ENCODE results near the gene ANO8.

The ANO8 gene

GRCh38 chr19:17304386-17305215, 30.1 kb downstream of the ANO8 start:
- H3F3A ChIP-seq (ENCODE audit: insufficient read depth, low read length), result peaks cover 24% of the 10 kb centered on the region
- H3K4me3 ChIP-seq (ENCODE audit: low read length), result 0 out of 2 replicates have a peak overlapping the region, but pooled peaks have one; percentile 5
- H3K9ac ChIP-seq (ENCODE audit: low read length), result peak overlapping the region; percentile 21; the same call in 1 of the 2 replicates
- H3K4me1 ChIP-seq (ENCODE audit: low read length), result peaks cover 17% of the 10 kb centered on the region
- TF ChIP-seq EZH2 (optimal IDR thresholded peaks at IDR 0.05; ENCODE audit: low read depth, low read length), result no peak
- TF ChIP-seq, protein P1, sequence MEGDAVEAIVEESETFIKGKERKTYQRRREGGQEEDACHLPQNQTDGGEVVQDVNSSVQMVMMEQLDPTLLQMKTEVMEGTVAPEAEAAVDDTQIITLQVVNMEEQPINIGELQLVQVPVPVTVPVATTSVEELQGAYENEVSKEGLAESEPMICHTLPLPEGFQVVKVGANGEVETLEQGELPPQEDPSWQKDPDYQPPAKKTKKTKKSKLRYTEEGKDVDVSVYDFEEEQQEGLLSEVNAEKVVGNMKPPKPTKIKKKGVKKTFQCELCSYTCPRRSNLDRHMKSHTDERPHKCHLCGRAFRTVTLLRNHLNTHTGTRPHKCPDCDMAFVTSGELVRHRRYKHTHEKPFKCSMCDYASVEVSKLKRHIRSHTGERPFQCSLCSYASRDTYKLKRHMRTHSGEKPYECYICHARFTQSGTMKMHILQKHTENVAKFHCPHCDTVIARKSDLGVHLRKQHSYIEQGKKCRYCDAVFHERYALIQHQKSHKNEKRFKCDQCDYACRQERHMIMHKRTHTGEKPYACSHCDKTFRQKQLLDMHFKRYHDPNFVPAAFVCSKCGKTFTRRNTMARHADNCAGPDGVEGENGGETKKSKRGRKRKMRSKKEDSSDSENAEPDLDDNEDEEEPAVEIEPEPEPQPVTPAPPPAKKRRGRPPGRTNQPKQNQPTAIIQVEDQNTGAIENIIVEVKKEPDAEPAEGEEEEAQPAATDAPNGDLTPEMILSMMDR (IDR thresholded peaks at IDR 0.05; ENCODE audit: low read length), result no peak
- TF ChIP-seq EZH2phosphoT487 (IDR thresholded peaks at IDR 0.05; ENCODE audit: low read length), result no peak
- H2AFZ ChIP-seq (ENCODE audit: low read length), result peak overlapping the region; percentile 19; the same call in 1 of the 2 replicates
- H3K79me2 ChIP-seq (ENCODE audit: low read length), result peaks cover 22% of the 10 kb centered on the region
- no peaks in the 10 kb centered on the region for H3K9me2 ChIP-seq (replicated peaks; ENCODE audit: insufficient read depth, low read length)
- H3K4me2 ChIP-seq (ENCODE audit: low read depth, low read length), result peak overlapping the region; percentile 46
- H4K20me1 ChIP-seq (ENCODE audit: insufficient read depth, low read length), result no peaks in the 10 kb centered on the region
- peak overlapping the region; percentile 47; the same call in 1 of the 2 replicates for H3K27ac ChIP-seq (ENCODE audit: low read length)
- H3K36me3 ChIP-seq (replicated peaks; ENCODE audit: insufficient read depth, low read length), result no peaks in the 10 kb centered on the region
- DNase-seq, result no peak
- H3K27me3 ChIP-seq (replicated peaks; ENCODE audit: insufficient read depth, low read length), result no peaks in the 10 kb centered on the region
- no peaks in the 10 kb centered on the region for H3K9me3 ChIP-seq (replicated peaks; ENCODE audit: insufficient read depth, low read length)

DNA sequence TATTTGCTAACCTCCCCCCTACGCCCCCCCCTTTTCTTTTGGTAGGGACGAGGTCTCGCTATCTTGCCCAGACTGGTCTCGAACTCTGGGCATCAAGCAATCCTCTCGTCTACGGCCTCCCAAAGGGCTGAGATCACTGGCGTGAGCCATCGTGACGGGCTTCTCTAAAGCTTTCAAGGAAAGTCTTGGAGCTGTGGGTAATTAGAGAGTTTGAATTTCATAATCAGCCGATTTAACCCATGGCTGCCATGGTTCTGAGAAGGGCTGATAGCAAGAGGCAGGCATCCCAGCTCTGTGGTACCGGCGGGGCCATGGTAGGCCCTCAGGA, 30.8 kb downstream of the ANO8 start:
- no peak overlapping the region for H3K27ac ChIP-seq (ENCODE audit: low read length)
- peaks cover 17% of the 10 kb centered on the region for H3K4me1 ChIP-seq (ENCODE audit: low read length)
- H3K79me2 ChIP-seq (ENCODE audit: low read length), result peaks cover 20% of the 10 kb centered on the region
- no peak for DNase-seq
- H4K20me1 ChIP-seq (ENCODE audit: insufficient read depth, low read length), result no peaks in the 10 kb centered on the region
- peaks cover 24% of the 10 kb centered on the region for H3F3A ChIP-seq (ENCODE audit: insufficient read depth, low read length)
- no peak overlapping the region for H3K9ac ChIP-seq (ENCODE audit: low read length)
- TF ChIP-seq, protein P1 (IDR thresholded peaks at IDR 0.05; ENCODE audit: low read length), result no peak
- TF ChIP-seq EZH2 (optimal IDR thresholded peaks at IDR 0.05; ENCODE audit: low read depth, low read length), result no peak
- TF ChIP-seq EZH2phosphoT487 (IDR thresholded peaks at IDR 0.05; ENCODE audit: low read length), result no peak
- H3K36me3 ChIP-seq (replicated peaks; ENCODE audit: insufficient read depth, low read length), result no peaks in the 10 kb centered on the region
- H3K9me3 ChIP-seq (replicated peaks; ENCODE audit: insufficient read depth, low read length), result no peaks in the 10 kb centered on the region
- peak overlapping the region; percentile 89 for H3K4me2 ChIP-seq (ENCODE audit: low read depth, low read length)
- no peak overlapping the region for H3K4me3 ChIP-seq (ENCODE audit: low read length)
- peak overlapping the region; percentile 87 for H2AFZ ChIP-seq (ENCODE audit: low read length)
- no peaks in the 10 kb centered on the region for H3K9me2 ChIP-seq (replicated peaks; ENCODE audit: insufficient read depth, low read length)
- no peaks in the 10 kb centered on the region for H3K27me3 ChIP-seq (replicated peaks; ENCODE audit: insufficient read depth, low read length)

DNA sequence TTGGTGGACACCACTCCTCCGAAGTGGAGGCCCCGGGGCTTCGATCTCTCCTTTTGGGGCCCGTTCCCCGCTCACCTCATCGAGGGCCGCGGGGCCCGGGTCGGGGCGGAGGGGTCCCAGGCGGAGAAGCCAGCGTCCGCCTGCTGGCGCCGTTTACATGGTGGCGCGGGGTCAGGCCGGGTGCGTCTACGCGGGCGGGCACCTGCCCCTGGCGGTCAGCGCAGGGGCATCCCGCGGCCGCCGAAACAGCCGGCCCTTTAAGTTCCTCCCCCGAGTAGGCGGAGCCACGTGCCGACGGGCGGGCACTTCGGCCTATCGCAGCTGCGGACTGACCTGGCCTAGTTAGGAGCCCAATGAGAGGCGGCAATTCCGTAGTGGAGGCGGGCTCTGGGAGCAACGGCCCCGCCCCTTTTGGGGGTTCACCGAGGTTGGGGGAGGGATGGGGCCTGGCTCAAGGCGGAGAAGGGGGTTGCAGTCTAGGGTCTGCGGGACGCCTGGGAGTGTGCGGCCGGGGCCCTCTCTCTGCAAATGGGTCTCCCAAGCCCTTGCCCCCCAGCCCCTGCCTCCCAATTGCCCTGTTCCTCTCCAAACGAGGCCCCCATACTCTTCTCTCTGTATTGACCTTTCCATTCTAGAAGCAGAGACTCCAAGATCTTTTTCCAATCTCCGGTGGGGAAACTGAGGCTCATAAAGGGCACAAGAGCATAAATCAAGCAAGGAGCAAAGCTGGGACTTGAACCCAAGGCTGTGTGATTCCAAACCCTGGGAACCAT, 31.3 kb downstream of the ANO8 start, which contains the start of gene ABHD8:
ABHD8 (minus strand) TSS at position 259 of the 773 bp plus-strand sequence. CDS start 1,809 bp downstream, outside the sequence.
- no peak for TF ChIP-seq EZH2phosphoT487 (IDR thresholded peaks at IDR 0.05; ENCODE audit: low read length)
- TF ChIP-seq, protein P1 (IDR thresholded peaks at IDR 0.05; ENCODE audit: low read length), result peak; percentile 50
- Histone ChIP-seq H3K9me3 (replicated peaks; ENCODE audit: insufficient read depth, low read length) (no peaks in the 10 kb centered on the region), H3K4me2 (ENCODE audit: low read depth, low read length) (peak within 1 kb of the TSS; percentile 89), H3K9me2 (replicated peaks; ENCODE audit: insufficient read depth, low read length) (no peaks in the 10 kb centered on the region), H3K4me1 (ENCODE audit: low read length) (peaks cover 17% of the 10 kb centered on the region), H3K27ac (ENCODE audit: low read length) (no peak within 1 kb of the TSS), H3K9ac (ENCODE audit: low read length) (peak within 1 kb of the TSS; percentile 72; the same call in 1 of the 2 replicates), H3K4me3 (ENCODE audit: low read length) (peak within 1 kb of the TSS; percentile 77), H3K36me3 (replicated peaks; ENCODE audit: insufficient read depth, low read length) (no peaks in the 10 kb centered on the region), H2AFZ (ENCODE audit: low read length) (peak within 1 kb of the TSS; percentile 87), H3F3A (ENCODE audit: insufficient read depth, low read length) (peaks cover 24% of the 10 kb centered on the region), H4K20me1 (ENCODE audit: insufficient read depth, low read length) (no peaks in the 10 kb centered on the region), H3K27me3 (replicated peaks; ENCODE audit: insufficient read depth, low read length) (no peaks in the 10 kb centered on the region), H3K79me2 (ENCODE audit: low read length) (peaks cover 20% of the 10 kb centered on the region)
- DNase-seq, result peak; percentile 96
